Adrenal gland (tissue), 12 donors: Measurements from ENCODE around the gene KRTAP10-1. TPM values are rescaled to one million over a fixed set of nuclear protein-coding genes. Genes with fewer than 3 reads are reported as not detected.

Experiments
- DNase-seq, 7 donors: peaks; one replicate each; pipeline ENCODE4 v3.0.0-alpha.2; 2019 to 2020
- H3K27ac ChIP-seq, 5 donors: fragments of 200-600 bp; sonication (generic) in 4 of 5; 1 replicate in 3 of 5; 2 replicates in 2 of 5; pipeline versions ENCODE4 v1.5.1 to v1.8.0; 2016 to 2020; ENCODE audit warnings: mild to moderate bottlenecking in 1 of 5
- H3K27me3 ChIP-seq: fragments of 200-600 bp; 2 replicates; pipeline ENCODE4 v1.8.0; 2021
- H3K36me3 ChIP-seq, 2 donors: fragments of 200-600 bp; replicated peaks in 1 of 2; 1 replicate in 1 of 2; 2 replicates in 1 of 2; pipeline versions ENCODE4 v1.5.1 to v1.8.0; 2018 to 2022
- H3K4me1 ChIP-seq, 2 donors: fragments of 200-600 bp; replicated peaks in 1 of 2; 1 replicate in 1 of 2; 2 replicates in 1 of 2; pipeline versions ENCODE4 v1.5.1 to v1.8.0; 2018 to 2021
- H3K4me3 ChIP-seq, 4 donors: fragments of 200-600 bp; sonication (generic) in 3 of 4; one replicate each; pipeline ENCODE4 v1.5.1; 2016 to 2018
- H3K9me3 ChIP-seq, 3 donors: fragments of 200-600 bp; sonication (generic) in 1 of 3; replicated peaks in 1 of 3; 1 replicate in 2 of 3; 2 replicates in 1 of 3; pipeline versions ENCODE4 v1.5.1 to v1.8.0; 2016 to 2021
- CTCF ChIP-seq, 6 experiments: fragments of 450-650 bp in 4 of 6; fragments of 200-600 bp in 2 of 6; sonication (generic) in 1 of 6; IDR thresholded peaks; 1 replicate in 5 of 6; 2 replicates in 1 of 6; pipeline versions ENCODE4 v1.5.1 to v1.8.0; 2016 to 2021; ENCODE audit warnings: antibody characterized with exemption in 6 of 6, mild to moderate bottlenecking in 2 of 6, moderate library complexity in 1 of 6
- POLR2A ChIP-seq, 2 donors: fragments of 450-650 bp; IDR thresholded peaks; one replicate each; pipeline ENCODE4 v1.6.1; 2017; ENCODE audit warnings: antibody characterized with exemption in 2 of 2, mild to moderate bottlenecking in 2 of 2, moderate library complexity in 1 of 2
- WGBS, 4 donors: extraction: QIAGEN DNeasy Blood & Tissue Kit in 2 of 4; methylation state at CpG; one replicate each; pipeline versions ENCODE4 v1.1.5 to v1.1.7; 2013 to 2017; 5-methylcytosine and 5-hydroxymethylcytosine counted together
- intact Hi-C, 2 donors: fragments of 100-400 bp; cut with DNase I; formaldehyde crosslinking; loops; one replicate each; pipeline versions ENCODE4 v1.14.1 to v1.15.0; 2022 to 2023
- polyA plus RNA-seq, 3 donors: library from polyadenylated mRNA; stranded (reverse); fragments of 200-250 nt in 2 of 3; fragments of 350-450 nt in 1 of 3; fragmentation: Illumina TruSeq in 1 of 3; extraction: RNeasy Lipid Tissue Mini Kit (QIAGEN cat#74804) in 1 of 3; gene quantifications; one replicate each; pipeline ENCODE4 v1.2.3, GENCODE V29; 2013 to 2014
- total RNA-seq, 9 donors: library from RNA; depleted of rRNA in 4 of 9; stranded (reverse); fragments of >200 nt in 4 of 9; fragments of 120-200 nt in 1 of 9; fragmentation: NEBNext Ultra II Directional in 1 of 9; extraction: Animal tissue kit (Norgen Biotek cat#: 25700) in 1 of 9; gene quantifications; one replicate each; pipeline versions ENCODE4 v1.1.0 to v1.2.4, GENCODE V29; 2013 to 2023
- donor health status: healthy with polysubstance abuse.
- donor health status: Bipolar disorder and iron deficiency.
- donor health status: DM: yes; HTN: yes; CAD: no.
- donor health status: DM: no; HTN: no; CAD: no.
- donor health status: DM: no; HTN: no; CAD: no.
- donor health status: DM: yes; HTN: yes; CAD: no.

The KRTAP10-1 gene
- total and polyA plus RNA-seq, 12 donors = not detected

- H3K27ac ChIP-seq = no peak overlapping the region
- no peak for TF ChIP-seq POLR2A (IDR thresholded peaks at IDR 0.05)
- no peak for TF ChIP-seq CTCF (IDR thresholded peaks at IDR 0.05)
- no peak overlapping the region for H3K4me3 ChIP-seq
- H3K9me3 ChIP-seq = no peaks in the 10 kb centered on the region
- no peaks in the 10 kb centered on the region for H3K4me1 ChIP-seq
- 76 to 87% (median 81%) methylated on average over 5 to 7 of the region's 7 CpGs for WGBS, 4 donors
- no peaks in the 10 kb centered on the region for H3K36me3 ChIP-seq
- peak in 2 of 7 donors; percentile 1 to 5 for DNase-seq
- H3K27me3 ChIP-seq = no peaks in the 10 kb centered on the region
- intact Hi-C loops = no loop called here
Measured at GRCh38 chr21:44530221-44530902, 9.6 kb downstream of the KRTAP10-1 start.

GRCh38 chr21:44529503-44530125 lies 10.4 kb downstream of the KRTAP10-1 start:
- no peaks in the 10 kb centered on the region for H3K9me3 ChIP-seq
- H3K36me3 ChIP-seq = no peaks in the 10 kb centered on the region
- DNase-seq = peak in 2 of 7 donors; percentile 1 to 6
- H3K27ac ChIP-seq = no peak overlapping the region
- intact Hi-C loops = no loop called here
- H3K4me3 ChIP-seq = no peak overlapping the region
- WGBS, 4 donors = 71 to 80% (median 75%) methylated on average over 8 to 23 of the region's 23 CpGs
- no peaks in the 10 kb centered on the region for H3K27me3 ChIP-seq
- no peaks in the 10 kb centered on the region for H3K4me1 ChIP-seq
- TF ChIP-seq POLR2A (IDR thresholded peaks at IDR 0.05) (no peak), CTCF (IDR thresholded peaks at IDR 0.05) (no peak)

- no peaks in the 10 kb centered on the region for H3K27me3 ChIP-seq
- H3K9me3 ChIP-seq = no peaks in the 10 kb centered on the region
- TF ChIP-seq POLR2A (IDR thresholded peaks at IDR 0.05) (no peak), CTCF (IDR thresholded peaks at IDR 0.05) (no peak)
- no peak overlapping the region for H3K4me3 ChIP-seq
- intact Hi-C loops = no loop called here
- no peaks in the 10 kb centered on the region for H3K36me3 ChIP-seq
- WGBS, 4 donors = 83 to 89% (median 87%) methylated on average over 11 to 17 of the region's 17 CpGs
- no peaks in the 10 kb centered on the region for H3K4me1 ChIP-seq
- peak in 2 of 7 donors; percentile 1 to 5 for DNase-seq
- no peak overlapping the region for H3K27ac ChIP-seq
Measured at GRCh38 chr21:44529011-44529421, 11.0 kb downstream of the KRTAP10-1 start.

- no peaks in the 10 kb centered on the region for H3K4me1 ChIP-seq
- no peaks in the 10 kb centered on the region for H3K27me3 ChIP-seq
- intact Hi-C loops = no loop called here
- H3K36me3 ChIP-seq = no peaks in the 10 kb centered on the region
- H3K4me3 ChIP-seq = no peak overlapping the region
- WGBS, 4 donors = 84 to 95% (median 89%) methylated on average over 3 to 10 of the region's 10 CpGs
- no peaks in the 10 kb centered on the region for H3K9me3 ChIP-seq
- no peak overlapping the region for H3K27ac ChIP-seq
- no peak for DNase-seq
- TF ChIP-seq CTCF (IDR thresholded peaks at IDR 0.05) (no peak), POLR2A (IDR thresholded peaks at IDR 0.05) (no peak)
Measured at GRCh38 chr21:44528634-44528995, 11.4 kb downstream of the KRTAP10-1 start.
